H1 (cell line): Measurements from ENCODE around the gene KIF25. TPM values are rescaled to one million over a fixed set of nuclear protein-coding genes. Genes with fewer than 3 reads are reported as not detected.

Experiments used
- ATF2 ChIP-seq: IDR thresholded peaks from 2 replicates; pipeline ENCODE4 v1.6.1; 2012; ENCODE audit warnings: low read length, inconsistent platforms
- JUND ChIP-seq: IDR thresholded peaks from 2 replicates; pipeline ENCODE4 v1.6.1; 2011; ENCODE audit warnings: mild to moderate bottlenecking, improper control_type of control experiment, low read length
- MAX ChIP-seq: IDR thresholded peaks from 2 replicates; pipeline ENCODE4 v1.6.1; 2012; ENCODE audit warnings: inconsistent platforms
- NRF1 ChIP-seq: IDR thresholded peaks from 2 replicates; pipeline ENCODE4 v1.6.1; 2011; ENCODE audit warnings: mild to moderate bottlenecking, low read depth, low read length, improper control_type of control experiment
- RNF2 ChIP-seq: fragments of 200-900, 300-1000 bp; sonication (generic); IDR thresholded peaks from 2 replicates; pipeline ENCODE4 v1.7.1; 2016; ENCODE audit warnings: borderline replicate concordance, low read depth, mild to moderate bottlenecking, antibody characterized with exemption, low read length; ENCODE audit not compliant: poor library complexity, severe bottlenecking; ENCODE audit errors: missing control alignments
- ZNF274 ChIP-seq: IDR thresholded peaks from 2 replicates; pipeline ENCODE4 v1.7.0; 2012; ENCODE audit warnings: low read length, borderline replicate concordance; ENCODE audit errors: extremely low read depth
- polyA plus RNA-seq, 7 experiments: library from polyadenylated mRNA; depleted of rRNA in 3 of 7; stranded (reverse) in 5 of 7; unstranded in 2 of 7; fragments of >200 nt in 5 of 7; fragments of 200-250 nt in 2 of 7; gene quantifications; 1 replicate in 5 of 7; 2 replicates in 1 of 7; 4 replicates in 1 of 7; pipeline versions ENCODE4 v1.2.1 to v1.2.3, GENCODE V29; 2011 to 2013; ENCODE audit warnings: missing spikeins in 2 of 7, mixed read lengths in 2 of 7
- total RNA-seq: library from RNA; stranded (reverse); fragmentation: NEBNext Ultra II Directional; extraction: Animal tissue kit (Norgen Biotek cat#: 25700); gene quantifications from 2 replicates; pipeline ENCODE4 v1.2.1, GENCODE V29; 2021

The KIF25 gene
- total and polyA plus RNA-seq, 2 of the 8 experiments (the other 6 are each of a cell fraction or from before 2014, with no cell fraction given) = 1.5 to 2.0 TPM

- TF ChIP-seq JUND (no peak), ATF2 (no peak), ZNF274 (no peak), MAX (peak; percentile 73), NRF1 (no peak), RNF2 (no peak)
Measured at GRCh38 chr6:167997642-167998041, at the start of gene KIF25 (continued).
